ENCODE results near the gene MYADML2. TPM values are rescaled to one million over a fixed set of nuclear protein-coding genes. Genes with fewer than 3 reads are reported as not detected.
"Not testable (repeated sequence)": the region's sequence is repeated elsewhere in the genome, so short reads cannot be mapped to it uniquely, and the experiment has no call there.

Gene MYADML2
- total and polyA plus RNA-seq, 9 donors = 11.3 to 24.1 (median 21.5) TPM

DNA sequence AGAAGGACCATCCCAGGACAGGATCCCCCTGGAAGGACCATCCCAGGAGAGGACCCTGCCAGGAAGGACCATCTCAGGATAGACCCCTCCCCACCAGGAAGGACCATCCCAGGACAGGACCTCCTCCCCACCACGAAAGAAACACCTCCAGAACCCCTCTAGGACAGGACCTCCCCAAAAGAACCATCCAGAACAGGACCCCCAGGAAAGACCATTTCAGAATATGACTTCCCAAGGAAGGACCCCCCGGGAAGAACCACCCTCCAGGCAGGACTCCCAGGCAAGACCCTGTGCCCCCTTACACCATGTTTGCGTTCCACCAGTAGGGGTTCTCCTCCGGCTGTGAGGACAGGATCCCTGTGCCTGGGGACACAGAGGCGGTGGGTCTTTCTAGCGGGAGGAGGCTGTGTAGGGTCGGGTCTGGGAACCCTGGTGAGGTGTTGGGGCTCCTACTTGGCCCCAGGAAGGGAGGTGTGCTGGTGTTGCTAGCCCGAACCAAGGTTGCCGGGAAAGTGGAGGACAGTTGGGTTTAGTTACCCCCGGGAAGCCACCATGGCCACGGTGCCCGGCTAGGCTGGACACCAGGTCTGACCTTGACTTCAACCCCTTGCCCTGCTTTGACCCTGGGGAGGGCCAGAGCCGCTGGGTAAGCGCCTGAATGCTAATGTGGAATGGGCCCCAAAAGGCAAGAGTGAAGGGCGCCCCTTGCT, 11.8 kb upstream of the MYADML2 start:
- Histone ChIP-seq H3K4me3 (ENCODE audit: low read length) (peak overlapping the region; percentile 33), H3K36me3 (ENCODE audit: control insufficient read depth, insufficient read depth, low read length) (no peaks in the 10 kb centered on the region), H3K9me3 (replicated peaks; ENCODE audit: control insufficient read depth, low read depth, low read length) (no peaks in the 10 kb centered on the region), H3K4me1 (ENCODE audit: control insufficient read depth, insufficient read depth, low read length) (peaks cover 35% of the 10 kb centered on the region), H3K27me3 (ENCODE audit: control insufficient read depth, insufficient read depth, low read length) (peaks cover 54% of the 10 kb centered on the region), H3K27ac (ENCODE audit: low read length) (no peak overlapping the region)
- 55% methylated on average over 12 of the region's 15 CpGs for WGBS (ENCODE audit: insufficient coverage)
- DNase-seq = no peak

DNA sequence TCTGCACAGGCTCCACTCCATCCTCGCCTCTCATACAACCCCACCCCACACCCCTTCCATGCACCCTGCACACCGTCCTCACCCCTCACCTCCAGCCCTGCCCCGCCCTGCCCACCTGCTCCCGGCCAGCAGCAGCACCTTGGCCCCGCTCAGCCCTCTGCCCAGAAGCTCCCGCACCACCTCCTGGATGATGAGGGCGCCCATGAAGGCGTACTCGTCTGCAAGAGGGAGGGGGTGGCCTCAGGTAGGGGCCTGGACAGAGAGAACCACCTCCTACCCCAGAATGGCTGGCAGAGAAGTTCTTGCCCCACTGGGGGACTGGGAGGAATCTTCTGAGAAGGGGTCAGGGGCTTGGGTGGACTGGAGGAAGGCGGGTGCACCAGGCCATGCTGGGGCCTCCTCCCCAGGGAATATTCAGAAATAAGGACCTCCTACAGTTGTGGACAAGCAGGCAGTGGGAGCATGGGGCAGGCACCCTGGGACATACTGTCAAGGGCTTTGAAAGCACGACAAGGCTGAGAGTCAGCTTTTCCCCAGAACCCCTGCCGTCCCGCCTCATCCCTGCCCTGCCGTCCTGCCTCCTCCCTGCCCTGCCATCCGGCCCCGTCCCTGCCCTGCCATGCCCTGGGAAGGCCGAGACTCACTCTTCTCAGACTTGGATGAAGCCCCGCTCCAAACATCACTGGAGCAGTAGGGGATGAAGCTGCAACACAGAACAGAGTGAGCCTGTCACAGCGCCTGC, 10.8 kb upstream of the MYADML2 start:
- peaks cover 44% of the 10 kb centered on the region for H3K27me3 ChIP-seq (ENCODE audit: control insufficient read depth, insufficient read depth, low read length)
- H3K4me1 ChIP-seq (ENCODE audit: control insufficient read depth, insufficient read depth, low read length) = peaks cover 26% of the 10 kb centered on the region
- no peak for DNase-seq
- H3K36me3 ChIP-seq (ENCODE audit: control insufficient read depth, insufficient read depth, low read length) = no peaks in the 10 kb centered on the region
- no peak overlapping the region for H3K27ac ChIP-seq (ENCODE audit: low read length)
- WGBS (ENCODE audit: insufficient coverage) = 70% methylated on average over 14 of the region's 19 CpGs
- no peak overlapping the region for H3K4me3 ChIP-seq (ENCODE audit: low read length)
- H3K9me3 ChIP-seq (replicated peaks; ENCODE audit: control insufficient read depth, low read depth, low read length) = no peaks in the 10 kb centered on the region

GRCh38 chr17:81956607-81957589, 9.9 kb upstream of the MYADML2 start:
- Histone ChIP-seq H3K27me3 (ENCODE audit: control insufficient read depth, insufficient read depth, low read length) (peaks cover 36% of the 10 kb centered on the region), H3K27ac (ENCODE audit: low read length) (no peak overlapping the region), H3K4me1 (ENCODE audit: control insufficient read depth, insufficient read depth, low read length) (peaks cover 16% of the 10 kb centered on the region), H3K36me3 (ENCODE audit: control insufficient read depth, insufficient read depth, low read length) (no peaks in the 10 kb centered on the region), H3K4me3 (ENCODE audit: low read length) (no peak overlapping the region), H3K9me3 (replicated peaks; ENCODE audit: control insufficient read depth, low read depth, low read length) (no peaks in the 10 kb centered on the region)
- WGBS (ENCODE audit: insufficient coverage) = 78% methylated on average over 44 of the region's 45 CpGs
- no peak for DNase-seq

GRCh38 chr17:81955756-81956544, 8.9 kb upstream of the MYADML2 start:
- H3K27ac ChIP-seq (ENCODE audit: low read length) = no peak overlapping the region
- no peaks in the 10 kb centered on the region for H3K36me3 ChIP-seq (ENCODE audit: control insufficient read depth, insufficient read depth, low read length)
- H3K9me3 ChIP-seq (replicated peaks; ENCODE audit: control insufficient read depth, low read depth, low read length) = no peaks in the 10 kb centered on the region
- DNase-seq = no peak
- no peak overlapping the region for H3K4me3 ChIP-seq (ENCODE audit: low read length)
- peaks cover 34% of the 10 kb centered on the region for H3K27me3 ChIP-seq (ENCODE audit: control insufficient read depth, insufficient read depth, low read length)
- H3K4me1 ChIP-seq (ENCODE audit: control insufficient read depth, insufficient read depth, low read length) = peaks cover 14% of the 10 kb centered on the region
- WGBS (ENCODE audit: insufficient coverage) = 71% methylated on average over 10 of the region's 13 CpGs

- DNase-seq = no peak
- no peaks in the 10 kb centered on the region for H3K36me3 ChIP-seq (ENCODE audit: control insufficient read depth, insufficient read depth, low read length)
- H3K4me3 ChIP-seq (ENCODE audit: low read length) = no peak overlapping the region
- 84% methylated on average over 19 of the region's 26 CpGs for WGBS (ENCODE audit: insufficient coverage)
- peaks cover 29% of the 10 kb centered on the region for H3K27me3 ChIP-seq (ENCODE audit: control insufficient read depth, insufficient read depth, low read length)
- no peak overlapping the region for H3K27ac ChIP-seq (ENCODE audit: low read length)
- H3K9me3 ChIP-seq (replicated peaks; ENCODE audit: control insufficient read depth, low read depth, low read length) = no peaks in the 10 kb centered on the region
- H3K4me1 ChIP-seq (ENCODE audit: control insufficient read depth, insufficient read depth, low read length) = peaks cover 12% of the 10 kb centered on the region
Measured at GRCh38 chr17:81955058-81955681, 8.1 kb upstream of the MYADML2 start.

GRCh38 chr17:81954131-81955057, 7.4 kb upstream of the MYADML2 start:
- Histone ChIP-seq H3K27me3 (ENCODE audit: control insufficient read depth, insufficient read depth, low read length) (peaks cover 24% of the 10 kb centered on the region), H3K4me1 (ENCODE audit: control insufficient read depth, insufficient read depth, low read length) (peaks cover 8% of the 10 kb centered on the region), H3K9me3 (replicated peaks; ENCODE audit: control insufficient read depth, low read depth, low read length) (no peaks in the 10 kb centered on the region), H3K36me3 (ENCODE audit: control insufficient read depth, insufficient read depth, low read length) (no peaks in the 10 kb centered on the region), H3K27ac (ENCODE audit: low read length) (no peak overlapping the region), H3K4me3 (ENCODE audit: low read length) (no peak overlapping the region)
- 76% methylated on average over 5 of the region's 19 CpGs for WGBS (ENCODE audit: insufficient coverage)
- DNase-seq = no peak

DNA sequence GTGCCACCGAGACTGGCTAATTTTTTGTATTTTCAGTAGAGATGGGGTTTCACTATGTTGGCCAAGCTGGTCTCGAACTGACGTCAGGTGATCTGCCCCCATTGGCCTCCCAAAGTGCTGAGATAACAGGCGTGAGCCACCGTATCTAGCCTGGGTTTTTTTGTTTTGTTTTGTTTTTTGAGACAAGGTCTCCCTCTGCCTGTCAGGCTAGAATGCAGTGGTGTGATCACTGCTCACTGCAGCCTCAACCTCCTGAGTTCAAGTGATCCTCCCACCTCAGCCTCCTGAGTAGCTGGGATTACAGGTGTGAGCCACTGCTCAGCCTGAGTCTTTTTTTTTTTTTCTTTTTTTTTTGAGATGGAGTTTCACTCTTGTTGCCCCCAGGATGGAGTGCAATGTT, 6.4 kb upstream of the MYADML2 start:
- H3K27ac ChIP-seq (ENCODE audit: low read length); H3K36me3 ChIP-seq (ENCODE audit: control insufficient read depth, insufficient read depth, low read length); DNase-seq; H3K4me3 ChIP-seq (ENCODE audit: low read length); H3K9me3 ChIP-seq (replicated peaks; ENCODE audit: control insufficient read depth, low read depth, low read length); H3K4me1 ChIP-seq (ENCODE audit: control insufficient read depth, insufficient read depth, low read length): not testable (repeated sequence)
- peaks cover 15% of the 10 kb centered on the region for H3K27me3 ChIP-seq (ENCODE audit: control insufficient read depth, insufficient read depth, low read length)
- 60% methylated on average over 3 of the region's 5 CpGs for WGBS (ENCODE audit: insufficient coverage)

DNA sequence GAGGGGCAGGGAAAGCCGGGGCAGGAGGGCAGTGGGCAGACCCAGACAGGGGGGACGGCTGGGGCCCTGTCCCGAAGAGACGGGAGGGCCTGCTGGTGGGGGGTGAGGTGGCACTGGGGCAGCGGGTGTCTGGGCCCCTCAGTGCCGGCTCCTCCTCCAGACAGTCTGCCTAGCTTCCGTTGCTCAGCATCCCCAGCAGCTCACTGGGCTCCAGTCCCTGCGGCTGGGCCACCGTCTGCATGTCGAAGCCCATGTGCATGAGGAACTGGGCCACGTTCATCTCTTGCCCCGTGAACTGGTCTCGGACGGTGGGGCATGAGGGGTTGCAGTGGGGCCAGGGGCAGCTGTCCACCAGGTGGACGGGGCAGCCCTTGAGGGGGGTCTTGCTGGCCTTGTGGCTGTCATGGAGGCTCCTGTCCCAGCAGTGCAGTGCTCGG, 5.8 kb upstream of the MYADML2 start:
- 68% methylated on average over 14 of the region's 16 CpGs for WGBS (ENCODE audit: insufficient coverage)
- H3K27ac ChIP-seq (ENCODE audit: low read length) = no peak overlapping the region
- DNase-seq = no peak
- H3K36me3 ChIP-seq (ENCODE audit: control insufficient read depth, insufficient read depth, low read length) = no peaks in the 10 kb centered on the region
- no peaks in the 10 kb centered on the region for H3K4me1 ChIP-seq (ENCODE audit: control insufficient read depth, insufficient read depth, low read length)
- H3K27me3 ChIP-seq (ENCODE audit: control insufficient read depth, insufficient read depth, low read length) = peaks cover 8% of the 10 kb centered on the region
- H3K9me3 ChIP-seq (replicated peaks; ENCODE audit: control insufficient read depth, low read depth, low read length) = no peaks in the 10 kb centered on the region
- H3K4me3 ChIP-seq (ENCODE audit: low read length) = no peak overlapping the region

Data from muscle of leg (tissue), 11 donors.